ENCODE measurements around the gene TEDC1.
A peak's percentile ranks its signal among the peaks of the same experiment; 100 is the strongest.

TEDC1 gene

DNA sequence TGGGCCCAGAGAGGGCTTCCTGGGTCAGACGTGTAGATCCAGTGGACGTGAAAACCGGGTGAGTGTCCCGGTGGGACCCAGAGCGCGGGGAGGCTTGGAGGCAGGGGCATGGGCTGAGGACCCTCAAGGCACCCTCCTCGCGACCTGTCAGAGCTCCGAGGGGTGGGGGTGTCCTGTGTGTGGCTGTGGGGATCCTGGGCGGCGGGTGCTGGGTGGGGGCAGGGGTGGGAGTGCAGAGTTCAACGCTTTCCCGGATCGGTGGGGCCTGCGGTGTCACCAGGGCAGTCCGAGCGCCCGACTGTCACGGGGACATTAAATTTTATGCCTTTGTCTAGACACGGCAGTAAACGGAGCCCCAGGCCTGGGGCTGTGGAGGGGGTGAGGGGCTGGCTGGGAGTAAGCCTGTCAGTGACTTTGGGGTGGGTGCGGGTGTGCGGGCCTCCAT is 36.4 kb downstream of the TEDC1 start:
- DNase-seq: no peak

DNA sequence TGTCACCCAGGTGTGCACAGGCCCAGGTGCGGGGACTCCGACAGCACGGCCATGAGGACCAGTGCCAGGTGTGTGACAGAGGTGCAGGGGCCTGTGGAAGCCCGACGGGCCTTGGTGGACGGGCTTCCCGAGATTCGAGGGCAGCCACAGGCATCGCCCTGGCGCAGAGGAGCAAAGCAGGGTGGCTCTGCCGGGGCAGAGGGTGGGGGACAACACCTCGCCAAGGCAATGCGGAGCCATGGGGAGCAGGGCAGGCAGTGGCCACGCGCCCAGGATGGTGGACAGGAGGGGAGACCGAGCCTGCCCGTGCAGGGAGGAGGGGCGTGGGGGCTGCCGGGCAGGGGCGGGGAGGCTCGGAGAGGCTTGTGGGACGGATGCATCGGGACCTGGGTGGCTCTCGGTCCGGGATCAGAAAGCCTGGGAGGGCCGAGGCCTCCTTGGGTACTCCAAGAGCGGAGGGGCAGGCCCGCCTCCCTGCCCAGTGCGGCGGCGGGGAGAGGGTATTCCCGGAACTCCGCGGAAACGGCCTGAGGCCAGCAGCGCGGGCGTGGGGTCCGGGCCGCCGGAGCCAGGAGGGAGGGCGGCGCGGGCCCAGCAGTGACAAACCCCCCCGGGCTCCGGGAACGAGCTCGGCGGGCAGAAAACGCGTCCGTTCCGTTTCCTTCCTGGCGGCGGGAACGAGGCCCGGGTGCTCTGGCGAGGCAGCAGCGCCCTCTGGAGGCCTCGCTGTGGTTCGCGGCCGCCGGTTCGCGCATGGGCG is 37.0 kb downstream of the TEDC1 start:
- DNase-seq: peak; percentile 74 to 80

DNA sequence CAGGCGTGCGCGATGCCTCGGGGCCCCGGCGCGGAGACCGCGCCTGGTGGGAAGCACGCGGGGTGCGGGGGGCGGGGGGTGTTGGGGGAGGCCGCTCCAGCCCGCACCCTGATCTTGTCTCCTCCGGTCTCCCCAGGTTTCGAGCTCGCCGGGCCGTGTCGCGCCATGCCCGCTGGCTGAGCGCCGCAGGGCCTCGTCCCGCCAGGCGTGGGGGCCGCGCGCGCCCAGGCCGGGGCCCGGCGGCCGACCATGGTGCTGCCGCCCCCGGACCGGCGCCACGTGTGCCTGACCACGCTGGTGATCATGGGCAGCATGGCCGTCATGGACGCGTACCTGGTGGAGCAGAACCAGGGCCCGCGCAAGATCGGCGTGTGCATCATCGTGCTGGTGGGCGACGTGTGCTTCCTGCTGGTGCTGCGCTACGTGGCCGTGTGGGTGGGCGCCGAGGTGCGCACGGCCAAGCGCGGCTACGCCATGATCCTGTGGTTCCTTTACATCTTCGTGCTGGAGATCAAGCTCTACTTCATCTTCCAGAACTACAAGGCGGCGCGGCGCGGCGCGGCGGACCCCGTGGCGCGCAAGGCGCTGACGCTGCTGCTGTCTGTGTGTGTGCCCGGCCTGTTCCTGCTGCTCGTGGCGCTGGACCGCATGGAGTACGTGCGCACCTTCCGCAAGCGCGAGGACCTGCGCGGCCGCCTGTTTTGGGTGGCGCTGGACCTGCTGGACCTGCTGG is 37.7 kb downstream of the TEDC1 start:
- no peak for DNase-seq

DNA sequence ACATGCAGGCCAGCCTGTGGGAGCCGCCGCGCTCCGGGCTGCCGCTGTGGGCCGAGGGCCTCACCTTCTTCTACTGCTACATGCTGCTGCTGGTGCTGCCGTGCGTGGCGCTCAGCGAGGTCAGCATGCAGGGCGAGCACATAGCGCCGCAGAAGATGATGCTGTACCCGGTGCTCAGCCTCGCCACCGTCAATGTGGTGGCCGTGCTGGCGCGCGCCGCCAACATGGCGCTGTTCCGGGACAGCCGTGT is 38.2 kb downstream of the TEDC1 start:
- DNase-seq: no peak

DNA sequence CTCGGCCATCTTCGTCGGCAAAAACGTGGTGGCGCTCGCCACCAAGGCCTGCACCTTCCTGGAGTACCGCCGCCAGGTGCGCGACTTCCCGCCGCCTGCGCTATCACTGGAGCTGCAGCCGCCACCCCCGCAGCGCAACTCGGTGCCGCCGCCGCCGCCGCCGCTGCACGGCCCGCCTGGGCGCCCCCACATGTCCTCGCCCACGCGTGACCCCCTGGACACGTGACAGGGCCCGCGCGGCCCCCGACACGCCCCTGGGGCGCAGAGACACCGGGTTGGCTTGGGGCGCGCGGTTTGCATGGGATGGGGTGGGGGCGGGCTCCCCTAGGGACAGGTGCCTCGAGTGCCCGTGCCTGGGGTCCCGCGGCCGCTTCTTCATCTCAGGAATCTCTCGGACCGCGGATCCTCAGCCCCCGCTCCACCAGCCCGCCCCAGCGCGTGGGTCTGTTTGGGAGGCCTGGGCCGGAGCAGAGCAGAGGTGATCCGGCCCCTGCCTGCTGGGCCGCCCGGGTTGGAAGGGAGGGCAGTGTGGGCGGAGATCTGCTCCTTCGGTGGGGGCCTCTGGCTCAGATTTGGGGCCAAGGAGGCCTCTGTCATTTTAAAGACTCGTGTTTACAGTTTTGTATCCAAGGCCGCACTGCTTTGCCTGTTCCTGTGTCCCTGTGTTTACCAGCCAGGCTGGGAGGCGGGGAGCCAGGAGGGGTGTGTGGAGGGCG is 38.7 kb downstream of the TEDC1 start:
- DNase-seq: no peak

DNA sequence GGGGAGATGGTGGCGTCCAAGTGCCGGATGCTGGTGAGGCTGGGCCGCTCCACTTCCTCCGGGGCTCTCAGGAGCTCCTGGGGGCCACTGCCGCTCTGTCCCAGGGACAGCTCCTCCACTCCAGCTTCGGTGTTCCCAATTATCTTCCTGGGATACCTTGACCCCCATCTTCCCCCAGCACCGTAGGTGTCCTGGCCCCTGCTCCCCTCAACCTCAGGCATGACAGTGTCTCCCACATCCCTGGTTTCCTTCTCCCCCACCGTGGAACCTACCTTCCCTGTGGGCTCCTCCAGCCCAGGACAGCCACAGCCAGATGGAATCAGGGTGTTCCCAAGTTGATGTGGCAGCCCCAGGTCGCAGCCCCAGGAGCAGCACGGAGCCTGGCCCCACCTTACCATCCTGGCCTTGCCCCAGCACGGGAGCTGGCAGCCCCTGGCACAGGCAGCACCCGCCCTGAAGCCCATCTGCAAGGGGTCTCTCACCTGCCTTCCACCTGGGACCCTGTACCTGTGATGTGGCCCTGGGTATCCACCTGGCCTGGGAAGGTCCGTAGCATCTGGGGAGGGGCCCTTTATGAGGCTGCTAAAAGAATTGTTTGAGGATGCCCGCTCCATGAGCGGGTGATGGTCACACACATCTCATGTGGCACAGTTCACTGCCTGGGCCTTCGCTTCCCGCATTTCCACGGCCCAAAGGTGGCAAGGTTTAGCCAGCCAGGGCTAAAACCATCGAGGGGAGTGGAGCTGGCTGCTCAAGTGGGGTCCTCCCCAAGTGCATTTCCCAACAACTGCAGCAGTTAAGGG is 39.4 kb downstream of the TEDC1 start:
- peak in 1 of 2 experiments; percentile 6 for DNase-seq

DNA sequence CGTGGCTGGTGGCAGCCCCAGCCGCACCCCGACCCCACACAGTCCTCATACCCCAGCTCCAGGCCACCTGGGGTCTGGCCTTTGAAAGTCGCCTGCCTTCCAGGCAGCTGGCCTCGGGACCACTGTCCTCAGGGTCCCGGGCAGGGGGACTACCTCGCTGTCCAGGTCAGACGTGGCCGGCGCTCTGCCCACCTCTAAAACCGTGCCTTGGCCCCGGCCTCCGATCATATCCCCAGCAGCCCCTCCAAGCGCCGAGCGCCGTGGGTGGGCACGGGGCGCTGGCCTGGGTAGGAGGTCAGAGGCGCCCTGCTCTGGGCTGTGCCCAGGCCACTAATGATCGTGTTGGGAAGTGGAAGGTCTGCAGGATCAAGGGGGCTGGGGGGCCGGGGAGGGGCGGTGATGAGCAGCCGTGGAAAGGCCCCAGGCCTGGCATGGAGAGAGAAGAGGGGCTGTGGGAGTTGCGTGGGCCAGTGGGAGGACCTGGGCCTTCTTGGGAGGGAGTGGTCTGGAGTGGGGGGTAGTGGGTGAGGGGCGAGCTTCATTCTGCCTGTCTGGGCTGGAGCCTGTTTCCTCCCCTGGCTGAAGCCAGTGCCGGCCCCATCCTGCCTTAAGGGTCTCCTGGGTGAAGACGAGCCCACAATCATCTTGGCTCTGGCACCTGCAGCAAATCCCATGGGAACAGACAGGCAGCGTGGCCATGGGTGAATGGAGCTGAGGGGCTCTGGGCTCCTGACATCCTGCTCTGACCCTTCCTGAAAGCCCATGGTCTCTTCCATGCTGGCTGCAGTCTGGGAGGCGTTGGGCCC is 40.2 kb downstream of the TEDC1 start:
- DNase-seq: no peak

DNA sequence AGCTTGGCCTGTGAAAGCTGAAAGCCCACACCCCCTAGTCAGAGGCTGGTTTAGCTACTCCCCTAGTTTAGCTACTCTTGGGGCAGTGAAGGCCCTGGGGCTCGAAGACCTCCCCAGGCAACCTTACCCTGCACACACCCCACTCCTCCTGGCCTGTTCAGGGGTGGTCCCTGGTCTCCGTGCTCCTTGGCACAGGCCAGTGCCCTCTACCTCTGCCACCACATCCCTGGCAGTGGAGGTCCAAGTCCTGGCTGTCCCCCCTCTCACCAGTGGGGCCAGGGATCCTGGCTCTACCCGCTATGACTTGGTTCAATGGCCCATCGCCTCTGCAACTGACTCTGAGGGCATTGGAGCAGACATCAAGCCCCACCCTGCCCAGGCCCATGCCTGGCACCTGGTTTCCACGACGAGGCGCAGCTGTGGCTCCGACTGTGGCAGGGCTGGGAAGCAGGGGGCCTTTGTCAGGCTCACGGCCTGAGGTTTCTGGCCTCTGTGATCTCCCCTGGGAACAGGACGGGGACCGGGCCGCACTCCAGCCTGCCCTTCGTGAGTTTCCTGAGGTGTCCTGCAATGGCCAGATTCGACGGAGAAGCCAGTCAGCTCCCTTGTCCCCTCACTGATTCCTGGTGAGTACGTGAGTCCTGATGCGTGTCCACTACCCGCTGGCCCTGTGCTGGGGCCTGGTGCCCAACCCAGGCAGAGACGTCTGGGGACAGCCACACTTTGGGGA is 41.0 kb downstream of the TEDC1 start:
- DNase-seq: no peak

DNA sequence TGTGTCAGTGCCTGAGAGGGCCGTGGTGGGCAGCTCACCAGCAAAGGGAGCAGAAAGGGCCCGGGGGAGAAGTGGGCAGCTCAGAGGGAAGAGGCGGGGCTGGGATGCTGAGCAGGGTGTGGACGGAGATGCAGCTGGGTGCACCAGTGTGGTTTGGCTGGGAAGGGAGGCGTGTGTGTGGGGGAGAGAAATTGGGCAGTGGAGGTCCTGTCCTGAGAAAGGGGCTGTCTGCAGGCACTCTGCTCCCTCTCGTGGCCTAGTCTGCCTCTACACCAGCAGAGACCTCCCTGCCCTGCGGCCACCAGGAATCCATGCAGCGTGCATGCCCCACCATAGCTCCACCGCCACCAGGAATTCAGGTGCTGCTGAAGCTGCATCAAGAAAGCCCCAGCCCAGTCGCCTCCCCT is 41.7 kb downstream of the TEDC1 start:
- DNase-seq: no peak

DNA sequence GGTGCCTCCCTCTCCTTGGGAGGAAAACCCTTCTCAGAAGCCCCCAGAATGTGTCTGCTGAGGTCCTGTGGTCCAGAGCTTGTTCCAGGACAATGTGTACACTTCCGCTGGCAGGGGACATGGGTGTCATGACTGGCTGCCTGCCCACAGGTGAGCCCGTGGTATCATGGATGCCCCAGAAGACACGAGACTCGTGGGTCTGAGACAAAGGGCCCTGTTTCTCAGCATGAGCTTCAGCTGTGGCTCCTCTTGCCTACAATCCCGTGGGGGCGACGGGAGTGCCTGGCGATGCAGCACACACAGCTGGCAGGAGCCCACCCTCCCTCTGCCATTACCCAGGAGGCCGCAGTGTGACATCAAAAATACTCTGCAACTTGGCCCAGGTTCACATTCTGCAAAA is 42.3 kb downstream of the TEDC1 start:
- no peak for DNase-seq

DNA sequence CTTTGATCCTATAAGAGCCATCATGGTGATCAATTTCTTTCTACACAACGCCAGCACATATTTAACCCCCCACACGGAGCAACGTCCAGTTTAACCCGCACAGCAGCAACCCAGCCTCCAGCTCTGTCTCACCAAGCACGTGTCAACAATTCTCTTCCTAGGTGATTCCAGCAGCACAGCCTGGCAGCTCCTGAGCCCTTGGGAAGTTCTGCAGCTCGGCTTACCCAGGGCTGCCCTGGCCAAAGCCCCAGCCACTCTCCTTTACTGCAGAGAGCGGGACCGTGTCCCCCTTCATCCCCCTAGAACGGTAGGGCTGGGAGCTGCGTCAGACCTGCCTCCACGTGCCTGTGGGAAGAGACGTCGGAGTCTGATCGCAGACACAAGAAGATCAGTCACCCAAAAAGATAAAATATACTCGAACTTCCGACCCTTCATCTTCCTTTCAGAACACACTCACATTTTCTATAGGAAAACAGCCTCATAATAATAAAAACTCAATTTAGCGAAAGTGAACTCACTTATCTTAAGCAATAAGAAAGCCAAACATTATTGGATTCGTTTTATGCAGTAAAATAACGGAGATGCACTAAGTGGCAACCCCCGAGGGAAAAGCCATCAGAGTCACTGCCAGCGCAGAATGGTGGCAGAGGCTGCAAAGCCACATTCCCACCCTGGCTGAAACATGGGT is 42.9 kb downstream of the TEDC1 start:
- DNase-seq: no peak

DNA sequence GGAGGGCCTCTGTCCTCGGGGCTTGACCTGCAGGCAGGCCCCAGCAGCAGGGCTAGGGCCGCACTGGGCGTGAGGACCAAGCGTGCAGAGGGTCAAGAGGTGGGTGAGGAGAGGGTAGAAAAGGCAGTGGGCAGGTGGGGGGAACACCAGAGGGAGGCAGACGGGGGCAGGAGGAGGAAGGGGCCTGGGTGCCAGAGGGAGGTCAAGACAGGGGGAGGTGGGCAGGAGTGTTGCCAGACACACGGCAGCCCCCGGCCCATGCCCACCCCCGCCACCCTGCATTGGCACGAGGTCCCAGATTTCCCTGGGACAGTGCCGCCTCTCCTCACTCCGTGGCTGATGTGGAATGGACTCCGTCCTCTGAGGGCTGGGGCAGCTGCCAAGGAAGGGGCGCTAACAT is 43.5 kb downstream of the TEDC1 start:
- no peak for DNase-seq

DNA sequence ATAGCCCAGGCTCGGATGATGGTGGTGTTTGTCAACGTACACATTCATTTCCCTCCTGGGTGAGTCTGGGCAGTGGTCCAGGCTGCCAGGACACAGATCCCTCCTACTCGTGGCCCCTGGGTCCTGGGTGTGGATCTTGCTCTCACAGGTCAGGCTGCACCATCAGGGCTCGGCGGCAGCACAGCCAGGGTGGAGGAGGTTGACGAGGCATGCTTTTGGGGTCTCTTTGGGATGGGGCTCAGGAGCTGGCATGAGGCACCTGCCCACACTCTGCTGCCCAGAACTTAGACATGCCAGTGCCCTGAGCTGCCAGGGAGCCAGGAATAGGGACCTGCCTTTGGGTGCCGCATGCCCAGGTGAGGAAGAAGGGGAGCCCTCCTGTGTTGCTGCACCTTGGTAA is 45.0 kb downstream of the TEDC1 start:
- no peak for DNase-seq

DNA sequence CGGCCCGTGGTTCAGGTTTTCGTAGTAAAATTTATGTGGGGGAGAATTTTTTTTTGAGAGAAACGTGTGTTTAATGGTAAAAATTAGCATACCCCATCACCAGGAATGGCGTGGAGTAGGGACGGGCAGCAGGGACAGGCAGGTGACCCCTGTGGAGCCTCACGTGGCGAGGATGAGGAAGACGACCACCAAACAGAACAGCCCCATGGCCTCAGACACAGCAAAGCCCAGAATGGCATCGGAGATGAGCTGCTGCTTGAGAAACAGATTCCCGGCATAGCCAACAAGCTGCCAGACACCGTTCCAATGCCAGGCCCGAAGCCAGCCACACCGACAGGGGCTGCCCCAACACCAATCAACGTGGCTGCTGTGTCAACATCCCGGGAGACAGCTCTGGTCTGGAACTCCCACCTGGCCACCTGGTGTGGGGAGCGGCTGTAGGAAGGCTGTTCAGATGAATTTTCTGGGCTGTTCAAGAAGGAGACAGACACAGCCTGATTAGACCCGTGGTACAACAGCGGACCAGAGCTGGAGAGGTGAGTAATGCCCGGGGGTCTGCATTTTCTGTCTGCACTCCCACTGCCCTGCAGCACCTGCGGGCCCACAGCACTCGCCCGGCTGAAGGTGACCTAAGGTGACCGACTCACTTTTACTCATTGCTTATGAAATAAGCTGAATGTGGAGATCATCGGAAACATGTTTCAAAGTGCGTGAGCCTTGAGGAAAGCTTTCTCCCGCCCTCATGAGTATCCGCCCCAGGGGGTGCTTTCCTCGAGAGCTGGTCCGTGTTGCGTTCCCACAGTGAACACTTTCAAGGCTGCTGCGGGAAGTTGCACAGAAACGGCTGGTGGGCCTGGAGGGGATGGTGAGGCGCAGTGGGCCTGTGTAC is 45.9 kb downstream of the TEDC1 start:
- DNase-seq: peak; percentile 15 to 58

DNA sequence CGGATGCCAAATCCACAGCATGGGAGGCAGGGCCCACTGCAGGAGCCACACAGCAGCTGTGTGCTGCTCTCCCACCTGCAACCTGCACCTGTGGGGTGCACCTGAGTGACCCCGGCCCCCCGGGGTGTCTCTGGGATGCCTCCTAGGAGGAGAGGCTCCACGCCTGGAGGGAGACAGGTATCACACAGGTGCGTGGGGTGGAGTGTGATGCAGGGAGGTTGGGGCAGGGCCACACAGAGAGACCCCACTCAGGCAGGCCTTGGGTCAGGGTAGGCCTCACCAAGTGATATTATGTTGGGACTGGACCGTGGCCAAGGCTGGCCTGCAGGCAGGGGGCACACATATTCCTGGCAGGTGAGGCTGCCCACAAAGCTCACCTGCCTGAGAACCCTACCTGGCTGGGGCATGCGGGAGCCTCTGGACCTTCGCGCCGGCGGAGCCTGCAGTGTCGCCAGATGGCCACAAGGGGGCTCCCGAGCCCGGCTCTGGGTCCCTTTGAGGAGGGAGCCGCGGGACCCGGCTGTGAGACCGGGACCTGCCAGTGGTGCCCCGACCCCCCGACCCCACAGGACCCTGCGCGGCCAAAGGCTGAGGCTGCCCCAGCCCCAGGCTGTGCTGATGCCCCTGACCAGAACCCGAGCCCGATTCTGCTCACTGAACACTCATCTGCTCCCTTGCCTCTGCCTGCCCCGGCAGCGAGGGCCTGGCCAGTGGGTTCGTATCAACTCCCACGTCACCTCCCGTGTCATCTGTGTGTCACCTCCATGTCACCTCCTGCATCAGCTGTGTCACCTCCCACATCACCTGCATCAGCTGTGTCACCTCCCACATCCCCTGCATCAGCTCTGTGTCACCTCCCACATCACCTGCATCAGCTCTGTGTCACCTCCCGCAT is 46.8 kb downstream of the TEDC1 start:
- DNase-seq: peak; percentile 17 to 46

DNA sequence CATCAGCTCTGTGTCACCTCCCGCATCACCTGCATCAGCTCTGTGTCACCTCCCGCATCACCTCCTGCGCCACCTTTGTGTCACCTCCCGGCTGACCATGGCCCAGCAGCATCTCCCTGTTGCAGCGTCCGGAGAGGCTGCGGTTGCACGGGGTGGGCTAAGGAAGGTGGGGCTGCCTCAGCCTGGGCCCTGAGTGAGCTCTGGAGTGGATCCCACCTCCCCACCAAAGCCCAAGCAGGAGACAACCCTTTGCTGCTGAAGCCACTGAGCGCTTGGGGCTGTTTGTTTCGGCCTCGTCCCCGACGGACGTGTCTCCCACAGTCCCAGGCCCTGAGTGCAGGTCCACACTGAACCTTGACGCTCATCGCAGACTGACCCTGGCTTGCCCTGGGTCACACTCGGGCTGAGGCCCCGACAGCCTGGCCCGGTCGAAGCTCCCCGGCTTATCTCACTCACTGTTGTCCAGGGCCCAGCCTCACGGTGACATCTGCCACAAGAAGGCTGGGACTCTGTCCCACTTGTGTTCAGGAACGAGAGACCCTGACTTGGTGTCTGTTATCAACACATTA is 47.5 kb downstream of the TEDC1 start:
- DNase-seq: no peak

DNA sequence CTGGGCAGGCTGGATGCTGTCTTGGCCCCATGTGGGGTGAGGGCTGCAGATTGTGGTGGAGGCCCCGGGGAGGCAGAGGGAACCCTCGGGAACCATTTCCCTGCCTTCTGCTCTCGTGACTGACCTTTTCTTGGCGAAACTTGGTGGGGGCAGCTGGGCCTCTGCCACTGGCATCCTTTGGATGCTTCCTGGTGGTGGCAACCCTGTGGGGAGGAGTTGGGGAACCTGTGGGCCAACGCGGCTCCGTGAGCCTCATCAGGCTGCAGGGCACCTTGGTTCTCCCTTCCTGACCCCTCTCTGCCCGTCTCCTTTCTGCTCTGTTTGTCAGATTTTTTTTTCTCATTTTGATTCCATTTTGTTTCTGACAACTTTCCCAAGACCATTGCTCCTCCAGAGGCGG is 49.8 kb downstream of the TEDC1 start:
- DNase-seq: no peak

DNA sequence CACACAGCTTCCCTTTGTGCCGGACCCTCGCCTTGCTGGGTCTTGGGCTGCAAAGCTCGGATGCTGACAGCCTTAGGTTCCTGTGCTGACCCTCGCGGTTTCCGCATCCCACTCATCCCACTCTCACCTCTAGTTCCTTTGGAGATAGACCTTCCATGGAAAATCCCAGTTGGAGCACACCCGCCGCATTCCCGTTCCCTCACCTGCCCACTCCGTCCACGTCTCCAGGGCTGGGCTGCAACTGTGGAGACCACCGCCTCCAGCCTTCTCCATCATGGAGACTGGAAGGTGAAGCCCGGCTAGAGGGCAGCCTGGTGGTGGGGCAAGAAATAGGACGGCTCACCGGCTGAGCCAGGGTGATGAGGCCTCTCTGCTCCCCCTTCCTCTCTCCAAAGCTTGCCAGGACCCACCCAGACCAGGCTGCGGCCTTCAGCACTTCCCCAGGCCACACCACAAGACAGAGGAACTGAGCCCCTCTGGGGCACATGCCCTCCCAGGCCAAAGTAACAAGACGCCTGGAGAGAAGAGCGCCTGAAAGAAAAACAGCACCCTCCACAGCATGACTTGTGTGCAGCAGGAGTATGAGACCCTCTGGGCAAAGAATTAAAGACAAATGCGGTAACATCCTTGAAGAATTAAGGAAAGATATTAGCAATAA is 50.3 kb downstream of the TEDC1 start:
- no peak for DNase-seq

Measured in NCI-H2081 (cell line).